HepG2 (cell line): ENCODE results near the gene ATP8A1. TPM values are rescaled to one million over a fixed set of nuclear protein-coding genes. Genes with fewer than 3 reads are reported as not detected.

Source experiments
- BRD4 ChIP-seq: sonication (generic); formaldehyde crosslinking; IDR thresholded peaks from 2 replicates; pipeline ENCODE4 v1.4.0; 2020; ENCODE audit warnings: missing genetic modification reagents
- CREB3 ChIP-seq: sonication (generic); formaldehyde crosslinking; IDR thresholded peaks from 2 replicates; pipeline ENCODE4 v1.5.0; 2020; ENCODE audit warnings: missing genetic modification reagents
- DBP ChIP-seq: sonication (generic); formaldehyde crosslinking; IDR thresholded peaks from 2 replicates; pipeline ENCODE4 v1.4.0; 2020; ENCODE audit warnings: missing genetic modification reagents; ENCODE audit errors: not compliant biosample characterization
- GABPB1 ChIP-seq: IDR thresholded peaks from 2 replicates; pipeline ENCODE4 v1.6.1; 2016; ENCODE audit warnings: mild to moderate bottlenecking, missing genetic modification reagents, moderate library complexity, missing compliant biosample characterization
- GMEB2 ChIP-seq: IDR thresholded peaks from 2 replicates; pipeline ENCODE4 v1.6.1; 2016; ENCODE audit warnings: missing biosample characterization, missing genetic modification reagents, low read depth
- MAFF ChIP-seq: IDR thresholded peaks from 2 replicates; pipeline ENCODE4 v1.6.1; 2011; ENCODE audit warnings: low read depth, low read length, improper control_type of control experiment
- RFXAP ChIP-seq: sonication (generic); formaldehyde crosslinking; IDR thresholded peaks from 2 replicates; pipeline ENCODE4 v1.4.0; 2020; ENCODE audit warnings: missing genetic modification reagents, borderline replicate concordance
- SETDB1 ChIP-seq: sonication (generic); formaldehyde crosslinking; IDR thresholded peaks from 2 replicates; pipeline ENCODE4 v1.5.1; 2020; ENCODE audit warnings: missing genetic modification reagents, mild to moderate bottlenecking, borderline replicate concordance
- SMAD1 ChIP-seq: sonication (generic); formaldehyde crosslinking; IDR thresholded peaks from 2 replicates; pipeline ENCODE4 v1.4.0; 2020; ENCODE audit warnings: missing genetic modification reagents, low read depth, mild to moderate bottlenecking, borderline replicate concordance
- SSRP1 ChIP-seq: IDR thresholded peaks from 2 replicates; pipeline ENCODE4 v1.6.1; 2016; ENCODE audit warnings: control low read depth
- TAF15 ChIP-seq: fragments of 200-400 bp; formaldehyde crosslinking; IDR thresholded peaks from one replicate; pipeline ENCODE4 v1.6.1; 2018; ENCODE audit warnings: mild to moderate bottlenecking, low read depth, low read length; ENCODE audit not compliant: poor library complexity, severe bottlenecking
- TCF7 ChIP-seq: sonication (generic); IDR thresholded peaks from 2 replicates; pipeline ENCODE4 v1.6.1; 2016; ENCODE audit warnings: antibody characterized with exemption, low read depth
- TFDP1 ChIP-seq: IDR thresholded peaks from 2 replicates; pipeline ENCODE4 v1.6.1; 2016; ENCODE audit warnings: missing compliant biosample characterization, missing genetic modification reagents, borderline replicate concordance
- TRAFD1 ChIP-seq: sonication (generic); formaldehyde crosslinking; IDR thresholded peaks from 2 replicates; pipeline ENCODE4 v1.5.1; 2020; ENCODE audit warnings: missing genetic modification reagents, mild to moderate bottlenecking, borderline replicate concordance
- U2AF1 ChIP-seq: fragments of 200-400 bp; formaldehyde crosslinking; optimal IDR thresholded peaks from 2 replicates; pipeline ENCODE3; 2017; ENCODE audit warnings: mild to moderate bottlenecking, low read depth, low read length
- ZIK1 ChIP-seq: sonication (generic); formaldehyde crosslinking; IDR thresholded peaks from 2 replicates; pipeline ENCODE4 v1.5.0; 2020; ENCODE audit warnings: mild to moderate bottlenecking, low read depth, missing genetic modification reagents, borderline replicate concordance
- ZNF234 ChIP-seq: sonication (generic); formaldehyde crosslinking; conservative IDR thresholded peaks from 2 replicates; pipeline ENCODE4 v1.5.1; 2020; ENCODE audit warnings: mild to moderate bottlenecking, missing genetic modification reagents
- ZNF24 ChIP-seq: fragments of 450-650 bp; IDR thresholded peaks from 2 replicates; pipeline ENCODE4 v1.6.1; 2017; ENCODE audit warnings: antibody characterized with exemption, mild to moderate bottlenecking
- ZNF292 ChIP-seq: sonication (generic); formaldehyde crosslinking; IDR thresholded peaks from 2 replicates; pipeline ENCODE4 v1.8.1; 2022; ENCODE audit warnings: mild to moderate bottlenecking, low read depth, missing genetic modification reagents, borderline replicate concordance
- ZNF460 ChIP-seq: sonication (generic); formaldehyde crosslinking; IDR thresholded peaks from 2 replicates; pipeline ENCODE4 v1.5.1; 2020; ENCODE audit warnings: missing genetic modification reagents, mild to moderate bottlenecking, borderline replicate concordance
- ZNF503 ChIP-seq: sonication (generic); formaldehyde crosslinking; IDR thresholded peaks from 2 replicates; pipeline ENCODE4 v1.4.0; 2020; ENCODE audit warnings: missing genetic modification reagents
- polyA plus RNA-seq, 8 experiments: library from polyadenylated mRNA; depleted of rRNA in 3 of 8; stranded (reverse) in 7 of 8; unstranded in 1 of 8; fragments of >200 nt; fragmentation: Illumina TruSeq in 4 of 8; extraction: Trizol in 4 of 8; gene quantifications; 2 replicates each; pipeline versions ENCODE4 v1.2.1 to v1.2.3, GENCODE V29; 2011 to 2016; ENCODE audit warnings: low read depth in 4 of 8, missing spikeins in 1 of 8, mixed read lengths in 1 of 8; ENCODE audit not compliant: insufficient read depth in 1 of 8
- total RNA-seq, 5 experiments: library from RNA; depleted of rRNA; stranded (reverse); fragments of >200 nt; fragmentation: Illumina TruSeq; extraction: Trizol; gene quantifications; 2 replicates each; pipeline ENCODE4 v1.2.3, GENCODE V29; 2016; ENCODE audit warnings: low read depth in 1 of 5

Gene ATP8A1
- total and polyA plus RNA-seq, 2 of the 13 experiments (the other 11 are each of a cell fraction or from before 2014, with no cell fraction given): 1.7 to 6.2 TPM

GRCh38 chr4:42656944-42657792 lies at the start of gene ATP8A1 (continued):
- TF ChIP-seq TRAFD1 (CRISPR knock-in tag) (no peak), TAF15 (no peak), BRD4 (peak; percentile 75; the same call in 1 of the 2 replicates), TFDP1 (CRISPR knock-in tag) (no peak), ZNF234 (no peak), ZNF24 (no peak), ZNF503 (CRISPR knock-in tag) (no peak), SMAD1 (no peak), MAFF (no peak), CREB3 (CRISPR knock-in tag) (no peak), DBP (CRISPR knock-in tag) (no peak), SETDB1 (CRISPR knock-in tag) (no peak), TCF7 (no peak), GABPB1 (CRISPR knock-in tag) (peak; percentile 73), ZNF292 (CRISPR knock-in tag) (0 out of 2 replicates have a peak, but pooled peaks have one; percentile 50), SSRP1 (no peak), RFXAP (CRISPR knock-in tag) (no peak), U2AF1 (peak; percentile 41), ZNF460 (no peak), GMEB2 (CRISPR knock-in tag) (no peak), ZIK1 (CRISPR knock-in tag) (no peak)
